Measurements from ENCODE around the gene C10orf90. TPM values are rescaled to one million over a fixed set of nuclear protein-coding genes. Genes with fewer than 3 reads are reported as not detected.

C10orf90 gene
- total and polyA plus RNA-seq, 3 donors from 2014 or later = 4.3 to 17.6 (median 10.3) TPM

- TF ChIP-seq CTCF (IDR thresholded peaks at IDR 0.05) (no peak), POLR2A (IDR thresholded peaks at IDR 0.05) (no peak)
- Histone ChIP-seq H3K27ac (no peak overlapping the region), H3K4me1 (no peaks in the 10 kb centered on the region), H3K9me3 (no peaks in the 10 kb centered on the region), H3K27me3 (no peaks in the 10 kb centered on the region), H3K4me3 (no peak overlapping the region), H3K36me3 (ENCODE audit: low read depth, missing control alignments) (no peaks in the 10 kb centered on the region)
- DNase-seq = no peak
- WGBS, 2 donors = 90 to 93% methylated on average over 2 of the region's 2 CpGs
- intact Hi-C loops (cut with DNase I; ENCODE audit: low total_unique reads) = no loop called here
Measured at GRCh38 chr10:126430512-126430911, 240.0 kb downstream of the C10orf90 start.

GRCh38 chr10:126429275-126429674 is 241.2 kb downstream of the C10orf90 start:
- H3K4me1 ChIP-seq = no peaks in the 10 kb centered on the region
- no peaks in the 10 kb centered on the region for H3K27me3 ChIP-seq
- WGBS, 2 donors = 94 to 96% methylated on average over 4 of the region's 4 CpGs
- H3K27ac ChIP-seq = no peak overlapping the region
- no peaks in the 10 kb centered on the region for H3K36me3 ChIP-seq (ENCODE audit: low read depth, missing control alignments)
- no peak overlapping the region for H3K4me3 ChIP-seq
- DNase-seq = no peak
- intact Hi-C loops (cut with DNase I; ENCODE audit: low total_unique reads) = no loop called here
- H3K9me3 ChIP-seq = no peaks in the 10 kb centered on the region
- TF ChIP-seq CTCF (IDR thresholded peaks at IDR 0.05) (no peak), POLR2A (IDR thresholded peaks at IDR 0.05) (no peak)

GRCh38 chr10:126425489-126426065 is 244.9 kb downstream of the C10orf90 start:
- no peaks in the 10 kb centered on the region for H3K27me3 ChIP-seq
- H3K4me3 ChIP-seq = no peak overlapping the region
- no peaks in the 10 kb centered on the region for H3K4me1 ChIP-seq
- H3K36me3 ChIP-seq (ENCODE audit: low read depth, missing control alignments) = no peaks in the 10 kb centered on the region
- intact Hi-C loops (cut with DNase I; ENCODE audit: low total_unique reads) = no loop called here
- H3K27ac ChIP-seq = no peak overlapping the region
- H3K9me3 ChIP-seq = no peaks in the 10 kb centered on the region
- 70 to 82% methylated on average over 8 of the region's 8 CpGs for WGBS, 2 donors
- TF ChIP-seq CTCF (IDR thresholded peaks at IDR 0.05) (no peak), POLR2A (IDR thresholded peaks at IDR 0.05) (no peak)
- no peak for DNase-seq

- intact Hi-C loops (cut with DNase I; ENCODE audit: low total_unique reads) = no loop called here
- 92% methylated on average over 5 of the region's 5 CpGs for WGBS, 2 donors
- no peak overlapping the region for H3K27ac ChIP-seq
- no peaks in the 10 kb centered on the region for H3K27me3 ChIP-seq
- no peak overlapping the region for H3K4me3 ChIP-seq
- H3K36me3 ChIP-seq (ENCODE audit: low read depth, missing control alignments) = no peaks in the 10 kb centered on the region
- no peaks in the 10 kb centered on the region for H3K9me3 ChIP-seq
- TF ChIP-seq CTCF (IDR thresholded peaks at IDR 0.05) = no peak
- TF ChIP-seq POLR2A (IDR thresholded peaks at IDR 0.05) = no peak
- DNase-seq = no peak
- no peaks in the 10 kb centered on the region for H3K4me1 ChIP-seq
Measured at GRCh38 chr10:126425032-126425431, 245.5 kb downstream of the C10orf90 start.

All from testis (tissue), 3 donors.